Cardiac muscle cell (in vitro differentiated cells and primary cell): Measurements from ENCODE around the gene VWF. TPM values are rescaled to one million over a fixed set of nuclear protein-coding genes. Genes with fewer than 3 reads are reported as not detected.

Experiments used
- DNase-seq, 2 donors: peaks; one replicate each; pipeline versions ENCODE4 v3.0.0 to v3.0.0-alpha.2; 2010 to 2017; ENCODE audit warnings: low read depth in 1 of 2, low spot score in 1 of 2
- H3K27ac ChIP-seq: fragments of 200-600 bp; sonication (generic); 2 replicates; pipeline ENCODE4 v1.5.1; 2016
- H3K27me3 ChIP-seq: fragments of 200-600 bp; sonication (generic); 2 replicates; pipeline ENCODE4 v1.6.0; 2016; ENCODE audit warnings: control low read depth
- H3K36me3 ChIP-seq: fragments of 200-600 bp; sonication (generic); 2 replicates; pipeline ENCODE4 v1.5.1; 2016; ENCODE audit warnings: control low read depth
- H3K4me1 ChIP-seq: fragments of 200-600 bp; sonication (generic); 2 replicates; pipeline ENCODE4 v1.8.1; 2017; ENCODE audit warnings: low read depth, mild to moderate bottlenecking, mixed run types
- H3K4me3 ChIP-seq: fragments of 200-600 bp; sonication (generic); 2 replicates; pipeline ENCODE4 v1.5.1; 2016; ENCODE audit warnings: mild to moderate bottlenecking
- H3K9me3 ChIP-seq: fragments of 200-600 bp; sonication (generic); 2 replicates; pipeline ENCODE4 v1.5.1; 2017; ENCODE audit warnings: low read depth, mild to moderate bottlenecking, control low read depth
- polyA plus RNA-seq: library from polyadenylated mRNA; unstranded; fragments of >200 nt; fragmentation: Nextera tagmentation; extraction: Ambion mirVana; gene quantifications from 2 replicates; pipeline ENCODE4 v1.2.1, GENCODE V29; 2016
- total RNA-seq: library from RNA; depleted of rRNA; stranded (reverse); fragments of >200 nt; gene quantifications from 2 replicates; pipeline ENCODE4 v1.2.3, GENCODE V29; 2016
- TF ChIP-seq, protein P1 (sequence below): IDR thresholded peaks from 2 replicates; pipeline ENCODE4 v1.5.1; 2012; ENCODE audit warnings: low read depth, mild to moderate bottlenecking, low read length

The VWF gene
- total and polyA plus RNA-seq, 2 experiments from 2014 or later, result 0.03 TPM; not detected in 1

DNA sequence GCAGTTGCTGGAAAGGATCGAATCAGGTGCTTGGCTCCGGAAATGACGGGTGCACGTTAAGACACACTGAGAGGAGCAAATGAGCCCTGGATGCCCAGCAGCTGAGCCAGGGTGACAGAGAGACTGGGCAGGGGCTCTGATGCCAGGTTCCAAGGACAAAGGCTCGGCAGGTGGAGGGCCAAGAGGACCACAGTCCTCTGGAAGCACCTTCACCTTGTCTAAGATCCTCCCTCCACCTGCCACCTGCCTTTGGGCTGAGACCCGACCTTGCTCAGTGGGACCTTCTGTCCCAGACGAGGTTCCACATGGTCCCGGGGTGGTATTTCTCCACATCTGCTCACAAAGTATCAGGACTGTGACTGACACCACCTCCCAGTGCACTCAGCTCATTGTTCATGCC is 180.4 kb downstream of the VWF start:
- Histone ChIP-seq H3K27ac (no peak overlapping the region), H3K9me3 (no peaks in the 10 kb centered on the region), H3K4me3 (no peak overlapping the region), H3K36me3 (no peaks in the 10 kb centered on the region), H3K4me1 (no peaks in the 10 kb centered on the region), H3K27me3 (peaks cover 43% of the 10 kb centered on the region)
- no peak for DNase-seq
- TF ChIP-seq, protein P1, sequence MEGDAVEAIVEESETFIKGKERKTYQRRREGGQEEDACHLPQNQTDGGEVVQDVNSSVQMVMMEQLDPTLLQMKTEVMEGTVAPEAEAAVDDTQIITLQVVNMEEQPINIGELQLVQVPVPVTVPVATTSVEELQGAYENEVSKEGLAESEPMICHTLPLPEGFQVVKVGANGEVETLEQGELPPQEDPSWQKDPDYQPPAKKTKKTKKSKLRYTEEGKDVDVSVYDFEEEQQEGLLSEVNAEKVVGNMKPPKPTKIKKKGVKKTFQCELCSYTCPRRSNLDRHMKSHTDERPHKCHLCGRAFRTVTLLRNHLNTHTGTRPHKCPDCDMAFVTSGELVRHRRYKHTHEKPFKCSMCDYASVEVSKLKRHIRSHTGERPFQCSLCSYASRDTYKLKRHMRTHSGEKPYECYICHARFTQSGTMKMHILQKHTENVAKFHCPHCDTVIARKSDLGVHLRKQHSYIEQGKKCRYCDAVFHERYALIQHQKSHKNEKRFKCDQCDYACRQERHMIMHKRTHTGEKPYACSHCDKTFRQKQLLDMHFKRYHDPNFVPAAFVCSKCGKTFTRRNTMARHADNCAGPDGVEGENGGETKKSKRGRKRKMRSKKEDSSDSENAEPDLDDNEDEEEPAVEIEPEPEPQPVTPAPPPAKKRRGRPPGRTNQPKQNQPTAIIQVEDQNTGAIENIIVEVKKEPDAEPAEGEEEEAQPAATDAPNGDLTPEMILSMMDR, result no peak

DNA sequence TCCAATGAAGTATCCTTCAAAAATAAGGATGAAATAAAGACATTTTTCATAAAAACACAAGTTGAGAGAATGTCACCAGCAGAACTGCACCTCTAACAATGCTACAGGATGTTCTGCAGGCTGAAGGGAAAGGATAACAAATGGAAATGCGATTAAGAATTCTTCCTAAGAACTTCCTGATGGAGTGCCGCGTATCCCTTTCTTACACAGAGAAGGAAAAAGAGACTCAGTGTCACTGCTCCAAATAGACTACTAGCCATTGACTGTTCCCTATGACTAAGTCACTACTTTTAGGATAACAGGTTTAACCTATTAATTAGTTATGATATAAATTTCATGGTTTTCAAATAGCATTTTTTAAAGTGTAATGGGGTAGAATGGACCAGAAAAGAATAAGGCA is 182.6 kb downstream of the VWF start:
- TF ChIP-seq, protein P1, result no peak
- no peaks in the 10 kb centered on the region for H3K36me3 ChIP-seq
- H3K4me3 ChIP-seq, result no peak overlapping the region
- H3K4me1 ChIP-seq, result no peaks in the 10 kb centered on the region
- H3K9me3 ChIP-seq, result no peaks in the 10 kb centered on the region
- DNase-seq, result no peak
- H3K27ac ChIP-seq, result no peak overlapping the region
- H3K27me3 ChIP-seq, result peaks cover 34% of the 10 kb centered on the region

DNA sequence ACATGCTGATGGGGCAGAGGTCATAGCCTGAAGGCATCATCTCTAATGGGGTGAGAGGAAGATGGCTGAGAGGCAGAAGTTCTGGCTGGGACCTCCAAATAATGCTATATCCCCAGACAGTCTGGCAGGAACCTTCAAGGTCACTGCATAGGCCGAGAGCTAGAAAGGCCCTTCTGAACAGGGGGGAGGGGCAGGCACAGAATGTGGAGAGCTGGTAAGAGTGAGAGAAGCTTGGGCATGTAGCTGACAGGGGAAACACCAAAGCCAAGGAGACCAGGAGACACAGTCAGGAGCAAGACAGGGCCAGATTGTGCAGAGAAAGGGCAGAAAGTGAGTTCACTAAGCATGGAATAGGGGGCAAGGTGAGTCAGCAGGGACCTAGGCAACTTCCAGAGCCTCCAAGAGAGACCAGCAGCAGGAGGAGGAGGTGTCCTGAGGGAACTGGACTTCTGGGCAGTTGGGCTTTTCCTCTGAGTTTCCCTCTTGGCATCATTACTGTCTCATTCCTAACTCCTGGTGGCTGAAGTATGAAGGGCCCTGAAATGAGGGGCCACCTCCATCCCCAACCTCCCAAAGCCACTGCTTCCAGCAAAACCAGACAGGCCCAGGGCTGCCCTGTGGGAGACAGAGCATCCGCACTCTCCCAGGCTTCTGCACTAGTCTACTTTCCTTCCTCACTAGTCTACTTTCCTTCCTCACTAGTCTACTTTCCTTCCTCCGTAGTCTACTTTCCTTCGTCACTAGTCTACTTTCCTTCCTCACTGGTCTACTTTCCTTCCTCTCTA is 196.5 kb downstream of the VWF start:
- Histone ChIP-seq H3K36me3 (no peaks in the 10 kb centered on the region), H3K4me3 (no peak overlapping the region), H3K9me3 (no peaks in the 10 kb centered on the region), H3K4me1 (peaks cover 5% of the 10 kb centered on the region), H3K27me3 (peaks cover 4% of the 10 kb centered on the region), H3K27ac (no peak overlapping the region)
- no peak for DNase-seq
- TF ChIP-seq, protein P1, result no peak

DNA sequence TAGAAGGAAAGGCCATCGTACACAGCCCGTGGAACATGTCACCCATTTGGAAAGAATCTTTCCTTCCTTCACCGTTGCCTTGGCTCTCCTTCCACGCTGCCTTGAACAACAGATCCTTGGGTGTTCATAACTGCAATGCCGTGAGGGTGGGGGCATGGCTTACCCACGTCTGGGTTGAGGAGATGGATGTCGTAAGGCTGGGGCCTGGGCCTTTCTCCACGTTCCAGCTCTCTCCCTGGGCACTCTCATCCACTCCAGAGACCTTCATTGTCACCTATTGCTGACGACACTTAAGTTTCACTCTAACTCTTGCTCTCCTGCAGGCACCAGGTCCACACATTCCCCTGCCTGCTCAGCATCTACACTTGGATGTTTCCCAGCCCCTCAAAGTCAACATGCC is 198.8 kb downstream of the VWF start:
- peak in 1 of 2 donors; percentile 19 for DNase-seq
- no peaks in the 10 kb centered on the region for H3K9me3 ChIP-seq
- TF ChIP-seq, protein P1, result no peak

DNA sequence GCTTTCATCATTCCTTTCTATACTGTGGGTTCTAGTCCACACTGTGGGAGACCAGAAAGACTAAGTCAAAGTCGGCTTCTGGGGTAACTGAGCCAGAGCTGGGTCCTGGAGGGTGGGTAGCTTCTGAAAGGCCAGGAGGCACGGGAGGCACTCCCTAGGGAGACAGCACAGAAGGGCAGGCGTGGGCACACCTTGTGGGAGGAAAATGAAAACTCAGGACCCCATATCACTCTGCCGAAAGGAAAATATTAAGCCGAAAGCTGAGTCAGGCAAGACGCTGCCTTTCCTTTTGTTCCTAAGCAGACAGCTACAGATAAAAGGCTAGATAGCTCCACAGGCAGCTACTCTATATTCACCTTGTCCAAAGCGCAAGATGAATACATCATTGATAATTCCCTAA is 200.1 kb downstream of the VWF start:
- TF ChIP-seq, protein P1, result no peak
- Histone ChIP-seq H3K27me3 (peaks cover 4% of the 10 kb centered on the region), H3K4me1 (peaks cover 5% of the 10 kb centered on the region), H3K36me3 (no peaks in the 10 kb centered on the region), H3K27ac (no peak overlapping the region), H3K4me3 (no peak overlapping the region), H3K9me3 (no peaks in the 10 kb centered on the region)
- DNase-seq, result no peak

More for the DNA sequence above, 198.8 kb downstream of the VWF start:
- H3K27ac ChIP-seq, result no peak overlapping the region
- H3K4me1 ChIP-seq, result peaks cover 5% of the 10 kb centered on the region
- peaks cover 4% of the 10 kb centered on the region for H3K27me3 ChIP-seq
- no peaks in the 10 kb centered on the region for H3K36me3 ChIP-seq
- no peak overlapping the region for H3K4me3 ChIP-seq
